CD4-positive, CD25-positive, alpha-beta regulatory T cell (primary cell): ENCODE measurements around the gene KANTR. TPM values are rescaled to one million over a fixed set of nuclear protein-coding genes. Genes with fewer than 3 reads are reported as not detected.

Source experiments
- ATAC-seq, 2 donors: fragments of 150-1000 bp; cut with Tn5 transposase; one replicate each; pipeline ENCODE4 v1.10.0; 2021; ENCODE audit warnings: low read depth in 2 of 2, moderate number of reproducible peaks in 2 of 2, moderate library complexity in 1 of 2
- DNase-seq, 3 donors: peaks; one replicate each; pipeline versions ENCODE4 v3.0.0 to v3.0.0-alpha.2; 2012 to 2022; ENCODE audit warnings: mixed read lengths in 1 of 3
- H3K27ac ChIP-seq: one replicate; pipeline ENCODE4 v1.7.0; 2013; ENCODE audit warnings: mild to moderate bottlenecking, low read length; ENCODE audit not compliant: insufficient read depth, poor library complexity, severe bottlenecking
- H3K27me3 ChIP-seq: one replicate; pipeline ENCODE4 v1.7.0; 2013; ENCODE audit warnings: low read length; ENCODE audit not compliant: control insufficient read depth, insufficient read depth
- H3K36me3 ChIP-seq: one replicate; pipeline ENCODE4 v1.7.0; 2013; ENCODE audit warnings: mild to moderate bottlenecking, low read length, moderate library complexity; ENCODE audit not compliant: control insufficient read depth, insufficient read depth
- H3K4me1 ChIP-seq: 2 replicates; pipeline ENCODE4 v1.7.0; 2013; ENCODE audit warnings: mild to moderate bottlenecking, low read length; ENCODE audit not compliant: insufficient read depth, control insufficient read depth, poor library complexity, severe bottlenecking
- H3K4me3 ChIP-seq: one replicate; pipeline ENCODE4 v1.7.0; 2013; ENCODE audit warnings: low read depth, mild to moderate bottlenecking, low read length, moderate library complexity
- H3K9me3 ChIP-seq, 2 experiments: 1 replicate in 1 of 2; 2 replicates in 1 of 2; pipeline ENCODE4 v1.7.0; 2013; ENCODE audit warnings: low read length in 2 of 2, mild to moderate bottlenecking in 1 of 2, moderate library complexity in 1 of 2; ENCODE audit not compliant: control insufficient read depth in 2 of 2
- H3K27ac Mint-ChIP-seq, 3 donors: one replicate each; pipeline ENCODE4 v1.8.0; 2020 to 2022; ENCODE audit warnings: mild to moderate bottlenecking in 3 of 3, mixed read lengths in 3 of 3, moderate library complexity in 2 of 3
- H3K27me3 Mint-ChIP-seq: one replicate; pipeline ENCODE4 v1.8.0; 2022; ENCODE audit warnings: mild to moderate bottlenecking, mixed read lengths
- H3K36me3 Mint-ChIP-seq: one replicate; pipeline ENCODE4 v1.8.0; 2020; ENCODE audit warnings: mixed read lengths
- H3K4me1 Mint-ChIP-seq, 4 donors: one replicate each; pipeline ENCODE4 v1.8.0; 2020 to 2022; ENCODE audit warnings: mixed read lengths in 4 of 4, mild to moderate bottlenecking in 1 of 4
- H3K4me3 Mint-ChIP-seq, 4 donors: one replicate each; pipeline ENCODE4 v1.8.0; 2020 to 2022; ENCODE audit warnings: mild to moderate bottlenecking in 4 of 4, mixed read lengths in 4 of 4, moderate library complexity in 3 of 4
- H3K9me3 Mint-ChIP-seq, 7 donors: one replicate each; pipeline ENCODE4 v1.8.0; 2020 to 2022; ENCODE audit warnings: mixed read lengths in 7 of 7, mild to moderate bottlenecking in 3 of 7, moderate library complexity in 2 of 7
- polyA plus RNA-seq, 4 donors: library from polyadenylated mRNA; unstranded; fragments of 300-500 nt; fragmentation: Illumina TruSeq; gene quantifications; one replicate each; pipeline ENCODE4 v1.2.3, GENCODE V29; 2021
- total RNA-seq: library from RNA; stranded (reverse); gene quantifications from one replicate; pipeline ENCODE4 v1.2.3, GENCODE V29; 2022

The KANTR gene, protein sequence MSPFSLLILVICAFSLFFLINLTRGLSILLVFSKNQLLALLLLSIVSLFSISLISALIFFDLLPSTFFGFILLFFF
- 14.1 TPM for total RNA-seq
- 1 to 10 TPM in 3 of 4 donors, under 1 TPM in 1; 0.81 to 2.2 (median 1.6) TPM for polyA plus RNA-seq

DNA sequence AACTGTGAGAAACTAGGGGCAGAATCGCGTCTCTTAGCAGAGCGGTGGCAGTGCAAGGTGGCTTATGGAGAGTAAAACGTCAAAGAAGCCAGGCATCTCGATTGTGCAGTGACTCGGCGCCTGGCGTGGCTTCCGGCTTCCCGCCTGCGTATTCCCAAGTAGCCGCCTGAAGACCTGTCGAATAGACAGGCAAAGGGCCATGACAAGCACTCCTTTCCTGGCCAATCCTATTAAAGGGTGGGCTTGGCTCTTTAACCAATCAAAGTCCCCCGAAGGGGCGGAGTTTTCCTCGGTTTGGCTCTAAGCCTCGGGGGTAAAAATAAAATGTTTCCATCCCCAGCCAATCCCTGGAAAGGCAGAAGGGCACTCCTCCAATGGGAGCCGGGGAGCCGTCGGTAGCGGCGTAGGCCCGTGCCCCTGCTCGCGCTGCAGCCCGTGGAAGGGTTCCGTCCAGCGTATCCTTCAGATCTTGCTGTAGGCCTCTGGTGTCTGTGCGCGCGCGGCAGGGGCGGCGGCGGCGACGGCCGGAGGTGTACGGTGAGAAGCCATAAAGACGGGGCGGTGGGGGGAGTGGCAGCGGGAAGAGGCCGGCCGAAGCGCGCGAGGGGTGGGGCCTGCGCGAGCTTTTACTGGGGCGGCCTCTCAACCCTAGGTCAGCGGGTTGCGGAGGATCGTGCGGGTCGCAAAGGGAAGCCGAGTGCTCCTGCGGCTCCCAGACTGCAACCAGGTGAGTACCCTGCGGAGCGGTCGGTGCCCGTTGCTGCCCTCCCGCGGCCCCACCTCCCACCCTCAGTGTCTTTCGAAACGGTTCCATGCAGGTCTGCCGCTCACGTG, at the start of gene KANTR:
KANTR (plus strand) TSS at position 395 of the 834 bp plus-strand sequence. CDS start 30,131 bp downstream, outside the sequence.
- Histone ChIP-seq H3K27me3 (no peaks in the 10 kb centered on the region), H3K27ac (peak within 1 kb of the TSS; percentile 80), H3K36me3 (no peaks in the 10 kb centered on the region), H3K9me3 (no peaks in the 10 kb centered on the region), H3K4me1 (peaks cover 12% of the 10 kb centered on the region), H3K4me3 (peak within 1 kb of the TSS; percentile 81)
- Mint-ChIP-seq H3K4me3 (peak within 1 kb of the TSS; percentile 85 to 98 (median 89)), H3K36me3 (peaks cover 4% of the 10 kb centered on the region), H3K9me3 (peaks cover 0 to 1% (median 0%) of the 10 kb centered on the region in 7 donors), H3K27me3 (no peaks in the 10 kb centered on the region), H3K4me1 (peaks cover 5 to 36% (median 19%) of the 10 kb centered on the region in 4 donors), H3K27ac (peak within 1 kb of the TSS; percentile 89 to 95 (median 94))
- DNase-seq (peak; percentile 79 to 91 (median 84)), ATAC-seq (peak; percentile 82 to 84)

DNA sequence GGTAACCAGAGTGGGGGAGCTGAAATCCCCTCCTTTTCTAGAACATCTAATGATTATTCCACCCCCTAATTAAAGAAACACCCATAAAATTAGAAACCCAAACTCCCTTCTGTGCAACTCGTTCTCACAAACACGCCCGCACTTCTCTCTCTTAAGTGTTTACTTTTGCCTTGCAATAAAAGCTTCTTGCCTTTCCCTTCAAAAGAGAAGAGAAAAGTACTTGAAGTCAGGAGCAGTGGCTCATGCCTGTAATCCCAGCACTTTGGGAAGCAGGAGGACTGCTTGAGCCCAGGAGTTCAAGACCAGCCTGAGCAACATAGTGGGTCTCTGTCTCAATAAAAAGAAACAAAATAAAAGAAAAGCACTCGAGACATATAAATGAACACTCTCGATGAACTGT, 48.9 kb upstream of the KANTR start:
- no peak overlapping the region for H3K27ac ChIP-seq
- Mint-ChIP-seq H3K4me3 (no peak overlapping the region), H3K9me3 (no peaks in the 10 kb centered on the region), H3K36me3 (no peaks in the 10 kb centered on the region), H3K27me3 (peaks cover 12% of the 10 kb centered on the region), H3K4me1 (peaks cover 0 to 2% (median 0%) of the 10 kb centered on the region in 4 donors), H3K27ac (no peak overlapping the region)
- H3K4me3 ChIP-seq = no peak overlapping the region
- no peaks in the 10 kb centered on the region for H3K36me3 ChIP-seq
- DNase-seq (no peak), ATAC-seq (no peak)
- no peaks in the 10 kb centered on the region for H3K27me3 ChIP-seq
- no peaks in the 10 kb centered on the region for H3K9me3 ChIP-seq
- H3K4me1 ChIP-seq = no peaks in the 10 kb centered on the region

DNA sequence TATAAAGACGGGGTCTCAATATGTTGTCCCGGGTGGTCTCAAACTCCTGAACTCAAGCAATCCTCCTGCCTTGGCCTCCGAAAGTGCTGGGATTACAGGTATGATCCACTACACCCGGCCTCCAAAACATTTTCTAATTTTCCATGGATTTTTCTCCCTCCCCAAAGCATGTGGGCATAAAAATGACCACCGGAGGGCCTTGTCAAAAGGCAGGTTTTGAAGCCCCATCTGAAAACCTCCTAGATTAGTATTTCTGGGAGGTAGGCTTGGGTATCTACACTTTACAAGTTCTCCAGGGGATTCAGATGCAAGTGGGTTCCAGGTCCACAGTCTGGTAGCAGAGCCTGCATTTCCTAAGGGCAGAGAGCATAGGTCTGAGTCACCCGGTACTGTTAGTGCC, 46.7 kb upstream of the KANTR start:
- Mint-ChIP-seq H3K27me3 (peaks cover 12% of the 10 kb centered on the region), H3K27ac (no peak overlapping the region), H3K4me1 (peaks cover 0 to 2% (median 0%) of the 10 kb centered on the region in 4 donors), H3K9me3 (no peaks in the 10 kb centered on the region), H3K4me3 (no peak overlapping the region), H3K36me3 (no peaks in the 10 kb centered on the region)
- H3K27ac ChIP-seq = no peak overlapping the region
- no peaks in the 10 kb centered on the region for H3K36me3 ChIP-seq
- no peaks in the 10 kb centered on the region for H3K27me3 ChIP-seq
- ATAC-seq = no peak
- no peak for DNase-seq
- no peaks in the 10 kb centered on the region for H3K4me1 ChIP-seq
- H3K9me3 ChIP-seq = no peaks in the 10 kb centered on the region
- H3K4me3 ChIP-seq = no peak overlapping the region

DNA sequence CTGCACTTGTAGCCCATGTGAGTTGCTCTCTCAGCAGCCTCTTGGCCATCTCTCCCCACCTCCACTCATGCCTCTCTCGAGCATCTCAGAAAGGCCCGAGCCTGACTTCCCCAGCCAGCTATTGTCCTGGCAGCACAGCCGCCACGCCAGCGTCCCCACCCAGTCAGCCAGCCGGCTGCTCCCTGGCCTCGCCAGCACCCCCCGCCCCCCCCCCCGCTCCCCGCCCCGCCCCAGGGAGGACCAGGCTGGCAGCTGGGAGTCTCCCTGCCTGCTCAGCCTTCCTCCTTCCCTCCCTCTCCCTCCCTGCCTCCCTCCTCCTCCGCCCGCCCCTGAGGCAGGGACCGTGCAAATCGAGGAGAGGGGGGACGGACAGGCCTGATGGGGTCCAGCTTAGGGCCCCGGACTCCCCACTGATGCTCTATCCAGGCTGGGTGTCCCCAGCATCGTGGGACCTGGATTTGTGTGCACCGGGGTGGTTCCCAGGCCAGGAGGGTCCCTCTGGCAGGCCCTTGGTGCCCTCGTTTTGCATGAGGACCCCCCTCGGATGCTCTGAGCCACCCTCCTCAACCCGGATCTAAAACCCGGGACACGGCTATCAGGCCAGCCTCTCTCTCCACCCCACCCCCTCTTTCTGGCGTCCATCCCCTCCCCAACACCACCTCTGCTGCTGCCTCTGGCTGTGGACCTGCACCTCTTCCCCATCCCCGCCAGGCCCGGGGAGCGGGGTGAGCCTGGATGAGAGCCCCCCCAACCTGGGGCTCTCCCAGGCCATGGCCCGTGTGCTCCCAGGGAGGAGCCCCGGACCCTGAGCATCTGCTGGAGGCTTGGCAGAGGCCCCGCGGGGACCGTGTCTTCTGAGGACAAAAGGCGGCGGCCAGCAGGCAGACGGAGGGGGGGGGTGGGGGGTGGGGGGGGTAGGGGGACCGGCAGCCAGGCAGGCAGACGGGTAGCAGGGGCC, 45.5 kb upstream of the KANTR start, which contains the start of gene GPR173:
GPR173 (plus strand) TSS at position 621 of the 958 bp plus-strand sequence. CDS start 27,833 bp downstream, outside the sequence.
- no peak within 1 kb of the TSS for H3K27ac ChIP-seq
- H3K27me3 ChIP-seq = no peaks in the 10 kb centered on the region
- H3K36me3 ChIP-seq = no peaks in the 10 kb centered on the region
- no peaks in the 10 kb centered on the region for H3K9me3 ChIP-seq
- no peaks in the 10 kb centered on the region for H3K4me1 ChIP-seq
- ATAC-seq (no peak), DNase-seq (no peak)
- H3K4me3 ChIP-seq = no peak within 1 kb of the TSS
- H3K27ac Mint-ChIP-seq = no peak within 1 kb of the TSS
- H3K36me3 Mint-ChIP-seq = no peaks in the 10 kb centered on the region
- H3K27me3 Mint-ChIP-seq = peaks cover 12% of the 10 kb centered on the region
- H3K9me3 Mint-ChIP-seq = no peaks in the 10 kb centered on the region
- no peak within 1 kb of the TSS for H3K4me3 Mint-ChIP-seq
- H3K4me1 Mint-ChIP-seq = peaks cover 0 to 2% (median 0%) of the 10 kb centered on the region in 4 donors

DNA sequence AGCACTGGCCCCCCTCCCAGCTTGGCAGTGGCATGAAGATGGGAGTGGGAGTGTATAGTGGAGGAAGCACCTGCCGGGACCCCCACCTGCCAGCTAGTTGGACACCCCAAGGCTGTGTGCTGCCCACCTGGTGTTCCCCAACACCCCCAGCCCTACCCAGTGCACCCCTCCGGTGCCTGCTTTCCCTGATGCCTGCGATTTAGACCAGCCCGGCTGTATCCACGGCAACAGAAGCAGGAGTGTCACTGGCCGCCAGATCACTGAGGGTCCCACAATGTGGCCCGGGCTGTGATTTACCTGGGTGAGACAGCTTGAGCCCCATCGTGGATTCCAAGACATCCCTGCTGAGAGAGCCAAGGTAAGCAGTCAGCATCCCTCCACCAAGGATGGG, 44.8 kb upstream of the KANTR start:
- peaks cover 7% of the 10 kb centered on the region for H3K27me3 Mint-ChIP-seq
- no peaks in the 10 kb centered on the region for H3K36me3 Mint-ChIP-seq
- Histone ChIP-seq H3K36me3 (no peaks in the 10 kb centered on the region), H3K4me1 (no peaks in the 10 kb centered on the region), H3K4me3 (no peak overlapping the region), H3K9me3 (no peaks in the 10 kb centered on the region), H3K27ac (no peak overlapping the region), H3K27me3 (no peaks in the 10 kb centered on the region)
- H3K9me3 Mint-ChIP-seq = no peaks in the 10 kb centered on the region
- DNase-seq = no peak
- no peak for ATAC-seq
- no peak overlapping the region for H3K4me3 Mint-ChIP-seq
- H3K27ac Mint-ChIP-seq = no peak overlapping the region
- peaks cover 0 to 3% (median under 1%) of the 10 kb centered on the region in 4 donors for H3K4me1 Mint-ChIP-seq

DNA sequence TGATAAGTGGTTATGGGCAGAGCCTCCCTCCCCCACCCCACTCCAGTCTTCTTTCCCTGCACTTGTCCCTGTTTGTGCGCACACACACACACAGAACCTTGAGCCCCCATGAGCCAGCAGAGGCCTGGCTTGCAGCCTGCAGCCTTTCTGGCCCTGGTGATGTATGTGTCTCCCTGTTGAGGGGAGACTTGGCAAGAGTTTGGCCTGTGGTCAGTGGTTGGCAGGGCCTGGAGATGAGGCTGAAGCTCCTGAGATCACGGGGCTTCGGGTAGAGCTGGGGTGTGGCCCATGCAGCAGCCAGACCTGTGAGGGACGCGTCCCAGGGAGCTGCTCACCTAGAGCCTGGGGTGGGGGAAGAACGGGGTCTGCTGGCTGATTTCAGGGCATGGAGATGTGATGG, 43.1 kb upstream of the KANTR start:
- DNase-seq (no peak), ATAC-seq (no peak)
- no peaks in the 10 kb centered on the region for H3K36me3 Mint-ChIP-seq
- no peaks in the 10 kb centered on the region for H3K27me3 ChIP-seq
- no peaks in the 10 kb centered on the region for H3K9me3 Mint-ChIP-seq
- H3K4me1 ChIP-seq = no peaks in the 10 kb centered on the region
- no peaks in the 10 kb centered on the region for H3K27me3 Mint-ChIP-seq
- no peak overlapping the region for H3K27ac Mint-ChIP-seq
- H3K4me3 Mint-ChIP-seq = no peak overlapping the region
- no peak overlapping the region for H3K4me3 ChIP-seq
- H3K4me1 Mint-ChIP-seq = peaks cover 0 to 3% (median under 1%) of the 10 kb centered on the region in 4 donors
- no peaks in the 10 kb centered on the region for H3K9me3 ChIP-seq
- H3K36me3 ChIP-seq = no peaks in the 10 kb centered on the region
- H3K27ac ChIP-seq = no peak overlapping the region

DNA sequence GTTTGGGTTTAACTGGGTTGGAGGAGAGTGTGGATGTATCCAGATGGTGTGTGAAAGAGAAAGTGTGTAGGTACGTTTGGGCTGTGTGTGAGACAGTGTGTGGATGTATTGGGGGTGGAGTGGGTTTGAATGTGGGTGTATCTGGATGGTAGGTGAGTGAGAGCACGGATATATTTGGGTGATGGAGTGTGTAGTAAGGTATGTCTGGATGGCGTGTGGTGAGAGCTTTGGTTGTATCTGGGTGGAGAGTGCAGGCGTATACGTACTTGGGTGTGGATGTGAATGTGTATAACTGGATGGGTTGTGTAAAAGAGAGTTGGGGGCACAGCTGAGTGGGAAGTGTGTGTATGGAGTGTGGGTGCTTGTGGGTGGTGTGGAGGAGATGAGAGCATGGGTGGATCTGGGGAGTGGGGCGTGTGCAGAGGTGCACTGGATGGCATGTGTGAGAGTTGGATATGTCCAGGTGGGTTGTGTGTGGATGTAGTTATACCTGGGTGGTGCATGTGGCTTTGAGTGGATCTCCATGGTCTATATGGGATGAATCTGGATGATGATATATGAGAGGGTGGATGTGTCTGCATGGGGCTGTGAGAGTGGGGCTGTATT, 38.6 kb upstream of the KANTR start:
- H3K9me3 ChIP-seq = no peaks in the 10 kb centered on the region
- H3K4me3 ChIP-seq = no peak overlapping the region
- Mint-ChIP-seq H3K9me3 (no peaks in the 10 kb centered on the region), H3K36me3 (no peaks in the 10 kb centered on the region), H3K4me3 (no peak overlapping the region), H3K27me3 (no peaks in the 10 kb centered on the region), H3K4me1 (peaks cover 0 to 3% (median 0%) of the 10 kb centered on the region in 4 donors), H3K27ac (no peak overlapping the region)
- H3K27me3 ChIP-seq = no peaks in the 10 kb centered on the region
- no peak for ATAC-seq
- H3K27ac ChIP-seq = no peak overlapping the region
- no peaks in the 10 kb centered on the region for H3K36me3 ChIP-seq
- no peak for DNase-seq
- no peaks in the 10 kb centered on the region for H3K4me1 ChIP-seq
